ENCODE data around the gene CDX1.

Gene CDX1

DNA sequence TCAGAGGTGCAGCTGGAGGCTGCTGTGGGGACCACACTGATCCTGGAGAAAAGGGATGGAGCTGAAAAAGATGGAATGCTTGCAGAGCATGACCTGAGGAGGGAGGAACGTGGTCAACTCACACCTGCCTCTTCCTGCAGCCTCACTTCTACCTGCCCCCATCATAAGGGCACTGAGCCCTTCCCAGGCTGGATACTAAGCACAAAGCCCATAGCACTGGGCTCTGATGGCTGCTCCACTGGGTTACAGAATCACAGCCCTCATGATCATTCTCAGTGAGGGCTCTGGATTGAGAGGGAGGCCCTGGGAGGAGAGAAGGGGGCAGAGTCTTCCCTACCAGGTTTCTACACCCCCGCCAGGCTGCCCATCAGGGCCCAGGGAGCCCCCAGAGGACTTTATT lies 17.4 kb downstream of the CDX1 start:
- no peak for DNase-seq (ENCODE audit: low read depth in 2 of 2)

DNA sequence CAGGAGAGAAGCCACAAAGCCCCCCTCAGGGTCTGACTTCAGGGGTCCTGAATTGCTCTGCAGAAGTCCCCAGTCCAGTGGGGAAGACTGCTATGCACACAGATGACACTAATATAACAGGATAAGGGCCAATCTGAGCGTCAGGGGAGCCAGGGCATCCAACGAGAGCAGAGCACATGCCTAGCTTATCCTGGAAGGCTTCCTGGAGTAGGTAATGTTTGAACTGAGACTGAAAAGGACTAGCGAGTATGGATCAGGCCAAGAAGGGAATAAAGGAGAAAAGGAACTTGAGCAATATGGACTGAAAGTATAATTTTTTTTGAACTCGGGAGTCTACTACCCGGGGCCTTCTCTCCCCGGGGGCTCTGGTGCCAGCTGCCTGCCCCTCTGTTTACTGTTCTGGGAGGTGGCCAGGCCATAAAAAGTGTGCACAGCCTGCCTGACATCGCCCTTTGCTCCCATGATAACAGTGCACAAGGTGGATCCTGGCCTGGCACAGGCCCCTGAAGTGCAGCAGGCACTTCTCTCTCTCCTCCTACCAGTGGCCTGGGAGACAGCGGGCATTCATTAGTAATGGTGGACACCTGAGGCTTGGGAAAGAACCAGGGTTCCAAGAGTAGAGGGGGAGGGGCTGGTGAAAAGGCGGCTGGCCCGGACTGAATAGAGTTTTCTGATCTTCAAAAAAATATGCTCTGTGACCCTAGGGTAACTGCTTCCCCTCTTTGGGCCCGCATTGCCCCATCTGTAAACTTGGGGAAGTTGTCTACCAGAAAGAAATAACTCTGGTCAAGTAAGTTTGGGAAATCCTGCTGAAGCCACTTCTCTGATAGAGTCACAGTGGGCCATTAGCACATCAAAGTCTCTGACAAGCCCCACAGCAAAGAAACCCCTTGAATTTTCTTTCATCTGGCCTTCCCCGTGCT lies 18.7 kb downstream of the CDX1 start:
- DNase-seq (ENCODE audit: low read depth in 2 of 2) = no peak

DNA sequence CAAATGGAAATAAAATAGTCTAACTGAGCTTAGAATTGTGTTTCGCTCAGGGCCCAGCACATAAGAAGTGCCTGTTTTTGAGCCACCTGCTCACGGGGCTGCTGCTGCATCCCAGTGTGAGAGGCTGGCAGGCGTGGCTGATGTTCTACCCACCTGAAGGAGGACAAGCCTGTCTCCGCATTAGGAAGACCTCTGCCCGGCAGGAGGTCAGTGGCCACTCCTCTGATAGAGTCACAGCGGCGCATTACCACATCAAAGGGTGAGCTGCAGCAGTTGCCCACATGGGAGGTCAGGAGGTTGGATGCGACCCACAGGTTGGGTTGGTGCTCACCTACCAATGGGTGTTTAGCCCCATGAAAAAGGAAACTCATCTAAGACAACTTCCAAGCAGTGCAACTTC lies 19.6 kb downstream of the CDX1 start:
- no peak for DNase-seq (ENCODE audit: low read depth in 2 of 2)

DNA sequence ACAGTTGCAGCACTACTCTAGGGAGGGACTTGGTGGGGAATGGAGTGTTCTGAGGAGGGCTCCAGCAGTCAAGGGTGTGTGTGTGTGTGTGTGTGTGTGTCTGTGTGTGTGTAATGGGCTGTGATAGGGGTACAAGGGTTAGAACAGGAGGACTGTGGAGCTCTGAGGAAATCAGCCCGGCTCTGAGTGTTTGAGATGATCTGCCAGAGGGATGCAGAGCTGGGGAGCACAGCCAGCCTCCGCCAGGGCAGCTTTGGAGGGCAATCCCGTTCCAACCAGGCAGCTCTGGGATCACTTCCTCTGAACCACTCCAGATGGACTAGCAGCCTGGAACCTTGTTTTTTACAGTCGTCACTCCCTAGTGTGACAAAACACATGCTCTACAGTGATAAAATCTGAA lies 20.3 kb downstream of the CDX1 start:
- no peak for DNase-seq (ENCODE audit: low read depth in 2 of 2)

DNA sequence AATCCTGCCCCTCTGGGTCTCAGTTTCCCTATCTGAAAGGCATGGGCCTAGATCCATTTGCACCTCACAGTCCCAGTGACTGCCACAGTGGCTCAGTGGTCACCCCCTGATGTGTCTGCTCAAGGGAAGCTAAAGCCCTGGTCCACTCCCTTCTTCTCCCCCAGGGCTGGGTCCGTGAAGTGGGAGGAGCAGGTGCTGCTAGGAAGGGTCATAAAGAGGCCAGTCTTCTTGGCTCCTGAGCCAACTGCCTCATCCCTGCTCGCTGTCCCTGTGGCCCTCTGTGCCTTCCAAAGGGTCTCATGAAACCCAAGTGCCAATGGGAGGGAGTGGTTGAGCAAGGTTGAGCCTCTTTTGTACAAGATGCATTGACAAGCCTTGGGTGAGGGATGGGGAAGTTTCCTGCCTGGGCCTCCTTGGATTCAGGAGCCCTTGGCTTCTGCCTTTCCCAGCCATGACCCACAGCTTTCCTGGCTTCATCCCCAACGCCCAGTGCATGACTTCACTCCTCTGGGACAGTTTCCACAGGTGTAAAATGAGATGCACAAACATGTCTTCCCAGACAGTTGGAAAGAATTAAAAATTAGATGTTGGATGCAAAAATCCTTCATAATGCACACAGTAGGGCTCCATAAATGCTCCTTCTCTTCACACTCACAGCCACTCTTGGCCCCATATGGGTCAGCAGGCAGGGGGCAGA lies 21.7 kb downstream of the CDX1 start:
- DNase-seq (ENCODE audit: low read depth in 2 of 2) = no peak

DNA sequence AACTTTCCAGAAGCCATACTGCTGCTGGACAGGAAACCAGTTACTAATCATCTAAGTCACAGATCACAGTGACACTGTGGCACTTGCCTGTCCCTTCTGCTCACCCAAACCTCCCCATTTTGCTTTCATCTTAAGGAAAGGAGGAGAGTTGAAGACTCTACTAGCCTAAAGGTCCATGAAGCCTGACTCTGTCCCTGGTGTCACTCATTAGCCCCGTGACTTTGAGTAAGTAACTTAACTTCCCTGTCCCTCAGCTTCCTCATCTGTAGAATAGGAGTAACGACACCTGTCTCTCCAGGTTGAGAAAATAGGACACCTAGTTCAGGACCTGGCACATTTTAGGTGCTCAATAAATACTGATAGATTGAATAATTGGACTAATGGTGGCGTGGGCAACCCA lies 22.7 kb downstream of the CDX1 start:
- DNase-seq (ENCODE audit: low read depth in 2 of 2) = no peak

DNA sequence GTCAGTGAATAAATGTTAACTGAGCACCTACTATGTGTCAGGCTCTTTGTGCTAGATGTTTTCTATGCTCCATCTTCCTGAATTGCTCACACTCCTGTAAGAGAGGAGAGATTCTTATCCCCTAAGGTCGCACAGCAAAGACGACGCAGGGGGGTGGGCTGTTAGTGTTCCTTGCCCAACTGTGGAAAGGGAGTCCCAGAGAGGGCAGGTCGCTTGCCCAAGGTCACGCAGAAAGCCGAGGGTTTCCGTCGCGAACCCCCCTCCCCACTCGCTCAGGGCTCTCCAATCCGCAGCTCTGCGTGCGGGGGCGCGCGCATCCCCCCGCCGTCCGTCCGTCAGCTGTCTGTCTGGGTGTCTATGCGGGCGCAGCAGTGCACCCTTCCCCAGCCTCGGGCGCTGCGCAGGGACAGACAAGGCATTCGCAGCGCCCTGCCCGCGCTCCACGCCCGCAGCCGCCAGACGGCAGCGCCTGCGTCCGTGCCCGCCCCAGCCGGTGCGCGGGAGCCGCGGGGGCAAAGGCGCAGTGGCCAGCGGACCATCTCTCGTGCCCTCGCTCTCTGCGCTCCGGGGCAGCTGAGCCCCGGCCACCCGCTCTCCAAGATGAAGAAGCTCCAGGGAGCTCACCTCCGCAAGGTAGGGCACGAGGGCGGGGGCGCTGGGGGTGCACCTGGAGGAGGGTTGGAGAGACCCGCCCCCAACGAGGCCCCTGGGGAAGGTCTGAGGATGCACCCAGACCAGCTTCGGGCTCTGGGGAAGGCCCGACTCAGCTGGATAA lies 23.3 kb downstream of the CDX1 start, which contains the start of gene SLC6A7:
Gene SLC6A7 (plus strand): TSS at position 335 of the 775 bp plus-strand sequence. CDS start 266 bp downstream, at position 601.
- no peak for DNase-seq (ENCODE audit: low read depth in 2 of 2)

DNA sequence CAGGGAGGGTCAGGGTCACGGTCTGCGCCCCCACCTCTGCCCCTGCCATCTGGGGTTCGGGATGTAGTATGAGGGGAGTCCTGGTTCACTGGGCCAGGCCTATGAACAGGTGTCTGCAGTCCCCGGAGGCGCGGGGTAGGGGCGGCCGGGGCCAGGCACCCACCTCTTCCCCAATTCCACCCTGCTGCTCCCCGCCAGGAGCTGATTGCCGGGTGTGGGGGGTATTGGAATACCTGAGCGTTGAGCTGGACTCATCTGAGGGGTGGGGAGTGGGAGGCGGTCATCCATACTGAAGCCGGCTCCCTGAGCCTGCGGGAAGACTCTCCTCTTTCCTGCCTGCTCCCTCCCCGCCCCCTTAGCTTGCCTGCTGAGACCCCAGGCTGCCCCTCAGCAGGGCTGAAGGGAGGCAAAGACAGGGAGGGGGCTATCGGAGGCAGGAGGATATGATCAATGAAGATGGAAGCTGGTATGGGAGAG lies 24.0 kb downstream of the CDX1 start:
- no peak for DNase-seq (ENCODE audit: low read depth in 2 of 2)

DNA sequence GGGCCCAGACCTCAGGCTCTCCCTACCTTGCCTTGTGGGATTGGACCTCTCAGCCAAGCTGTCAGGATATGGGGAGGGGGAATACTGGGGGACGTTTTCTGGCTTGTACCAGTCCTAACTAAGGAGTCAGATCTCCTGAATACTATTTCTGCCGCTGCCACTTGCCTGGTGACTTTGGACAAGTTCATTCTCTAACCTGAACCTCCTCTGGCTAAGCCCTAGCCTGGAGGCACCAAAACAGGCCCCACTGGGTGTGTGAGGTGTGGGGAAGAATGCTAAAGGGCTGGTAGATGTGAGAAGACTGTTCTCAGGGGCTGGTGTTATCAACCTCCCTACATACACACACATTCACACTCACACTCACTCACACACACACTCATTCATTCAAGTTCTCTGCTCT lies 24.4 kb downstream of the CDX1 start:
- DNase-seq (ENCODE audit: low read depth in 2 of 2) = no peak

DNA sequence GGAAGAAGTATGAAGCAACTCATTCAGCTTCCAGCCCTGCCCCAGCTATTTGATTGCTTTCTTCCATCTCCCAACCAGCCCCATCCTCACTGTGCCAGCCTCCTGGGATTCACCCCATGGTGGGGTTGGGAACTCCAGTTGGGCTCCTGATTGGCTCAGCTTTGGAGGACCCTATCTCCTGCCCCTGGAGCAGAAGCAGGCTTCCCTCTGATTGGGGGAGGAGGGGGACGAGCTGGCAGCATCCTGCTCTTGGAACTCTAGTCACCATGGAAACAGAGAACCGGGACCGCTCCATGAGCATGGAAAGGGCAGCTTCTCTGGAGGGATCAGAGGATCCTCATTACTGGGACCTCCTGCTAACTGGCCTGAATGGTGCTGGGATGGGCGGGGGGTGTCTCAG lies 25.9 kb downstream of the CDX1 start:
- DNase-seq (ENCODE audit: low read depth in 2 of 2) = no peak

DNA sequence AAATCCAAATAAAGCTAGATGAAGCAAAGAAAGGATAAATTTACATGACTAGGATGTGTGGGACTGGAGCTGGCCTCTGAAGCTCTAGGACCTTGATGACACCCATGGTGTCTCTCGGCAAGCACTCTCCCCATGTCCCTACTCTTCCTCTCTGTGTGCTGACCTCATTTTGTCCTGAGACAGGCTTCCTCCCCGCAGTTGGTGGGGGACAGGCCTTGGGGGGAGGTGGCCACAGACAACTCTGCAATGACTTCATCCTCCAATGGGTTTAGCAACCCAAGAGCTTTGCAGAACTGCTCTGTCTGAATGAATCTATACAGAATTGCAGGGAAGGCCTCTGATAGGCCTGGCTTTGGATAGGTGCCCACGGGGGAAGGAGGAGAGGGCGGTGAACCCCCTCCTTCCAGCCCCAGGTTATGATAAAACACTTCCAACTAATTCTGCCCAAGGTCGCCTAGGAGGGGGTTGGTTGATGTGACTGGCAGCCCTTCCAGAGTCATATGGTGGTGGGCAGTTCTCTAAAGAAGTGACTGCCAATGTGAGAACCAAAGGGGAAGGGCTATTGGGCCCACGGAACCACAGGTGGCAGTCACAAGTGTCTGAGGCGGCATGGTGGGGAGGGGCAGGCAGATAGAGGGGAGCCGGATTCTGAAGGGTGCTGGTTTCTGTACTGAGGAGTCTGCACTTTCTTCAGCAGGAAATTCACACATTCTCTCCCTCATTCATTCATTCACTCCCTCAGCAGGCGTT lies 29.3 kb downstream of the CDX1 start:
- DNase-seq (ENCODE audit: low read depth in 2 of 2) = no peak

DNA sequence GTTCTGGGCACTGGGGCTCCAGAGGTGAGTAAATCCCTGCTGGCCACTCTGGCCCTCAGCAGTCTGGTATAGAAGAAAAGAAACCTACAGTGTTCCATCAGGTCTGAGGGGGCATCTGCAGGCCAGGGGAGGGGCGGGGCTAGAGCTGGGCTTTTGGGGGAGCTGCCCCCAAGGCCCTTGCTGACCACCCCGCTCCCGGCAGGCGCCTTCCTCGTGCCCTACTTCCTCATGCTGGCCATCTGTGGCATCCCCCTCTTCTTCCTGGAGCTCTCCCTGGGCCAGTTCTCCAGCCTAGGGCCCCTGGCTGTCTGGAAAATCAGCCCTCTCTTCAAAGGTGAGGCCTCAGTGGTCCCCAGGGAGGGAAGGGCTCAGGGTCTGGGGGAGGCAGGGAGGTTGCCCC lies 29.9 kb downstream of the CDX1 start:
- no peak for DNase-seq (ENCODE audit: low read depth in 2 of 2)

DNA sequence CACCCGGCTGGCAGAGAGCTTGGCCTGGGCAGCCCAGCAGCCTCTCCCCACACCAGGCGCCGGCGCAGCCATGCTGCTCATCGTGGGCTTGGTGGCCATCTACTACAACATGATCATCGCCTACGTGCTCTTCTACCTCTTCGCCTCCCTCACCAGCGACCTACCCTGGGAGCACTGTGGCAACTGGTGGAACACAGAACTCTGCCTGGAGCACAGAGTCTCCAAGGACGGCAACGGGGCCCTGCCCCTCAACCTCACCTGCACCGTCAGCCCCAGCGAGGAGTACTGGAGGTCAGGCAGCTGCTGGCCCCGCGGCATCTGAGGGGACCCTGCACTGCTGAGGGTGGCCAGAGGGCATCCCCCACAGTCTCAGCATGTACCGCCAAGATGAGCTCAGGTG lies 30.4 kb downstream of the CDX1 start:
- DNase-seq (ENCODE audit: low read depth in 2 of 2) = no peak

DNA sequence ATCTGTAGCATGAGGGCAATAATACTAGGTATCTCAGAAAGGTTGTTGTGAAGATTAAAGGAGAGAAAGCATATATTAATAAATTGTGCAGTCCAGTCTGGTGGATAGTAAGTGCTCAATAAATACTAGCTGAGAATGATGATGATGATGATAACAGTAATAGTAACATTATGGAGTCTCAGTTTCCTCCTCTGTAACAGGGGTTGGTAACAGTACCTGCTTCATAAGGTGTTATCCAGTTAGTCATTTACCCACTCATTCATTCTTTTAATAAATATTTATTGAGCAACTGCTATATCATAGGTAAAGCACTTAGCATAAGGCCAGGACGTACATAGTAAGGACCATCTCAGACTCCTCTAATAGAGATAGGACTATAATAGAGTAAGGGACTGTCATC lies 30.9 kb downstream of the CDX1 start:
- no peak for DNase-seq (ENCODE audit: low read depth in 2 of 2)

DNA sequence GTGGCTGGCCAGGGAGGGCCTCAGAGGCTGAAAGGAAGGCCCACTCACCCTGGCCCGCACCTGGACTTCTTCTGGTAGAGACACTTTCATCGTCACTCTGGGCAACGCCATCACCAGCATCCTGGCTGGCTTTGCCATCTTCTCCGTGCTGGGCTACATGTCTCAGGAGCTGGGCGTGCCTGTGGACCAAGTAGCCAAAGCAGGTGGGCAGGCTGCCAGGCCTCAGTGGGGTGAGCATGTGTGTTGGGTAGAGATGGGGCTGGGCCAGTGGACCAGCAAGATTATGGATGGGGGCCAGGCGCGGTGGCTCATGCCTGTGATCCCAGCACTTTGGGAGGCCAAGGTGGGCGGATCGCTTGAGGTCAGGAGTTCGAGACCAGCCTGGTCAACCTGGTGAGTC lies 35.9 kb downstream of the CDX1 start:
- DNase-seq (ENCODE audit: low read depth in 2 of 2) = no peak

DNA sequence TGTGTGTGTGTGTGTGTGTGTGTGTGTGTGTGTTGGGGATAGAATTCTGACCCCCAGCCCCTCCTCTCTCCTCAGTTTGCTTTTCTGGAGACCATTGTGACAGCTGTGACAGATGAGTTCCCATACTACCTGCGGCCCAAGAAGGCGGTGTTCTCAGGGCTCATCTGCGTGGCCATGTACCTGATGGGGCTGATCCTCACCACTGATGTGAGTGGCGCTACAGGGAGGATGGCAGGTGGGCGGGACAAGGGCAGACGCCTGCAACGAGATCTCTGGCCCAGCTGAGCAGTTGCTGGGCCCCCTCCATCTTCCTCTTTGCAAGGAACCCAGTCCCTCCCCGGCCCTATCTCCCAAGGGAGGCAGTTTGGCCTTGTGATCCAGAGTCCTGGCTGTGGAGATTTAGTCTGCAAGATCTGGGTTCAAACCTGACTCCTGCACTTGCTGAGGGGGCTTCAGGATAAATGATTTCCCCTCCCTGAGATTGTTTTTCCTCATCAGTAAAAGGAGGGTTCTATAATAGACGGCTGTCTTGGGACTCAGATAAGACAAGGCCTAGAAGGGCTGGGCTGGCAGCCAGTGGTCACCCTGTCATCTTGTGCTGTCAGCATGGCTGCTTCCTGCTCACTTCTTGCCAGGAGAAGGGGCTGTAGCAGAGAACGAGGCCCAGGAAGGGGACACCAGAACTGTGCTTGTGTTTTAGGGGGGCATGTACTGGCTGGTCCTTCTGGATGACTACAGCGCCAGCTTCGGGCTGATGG lies 37.4 kb downstream of the CDX1 start:
- DNase-seq (ENCODE audit: low read depth in 2 of 2) = no peak

DNA sequence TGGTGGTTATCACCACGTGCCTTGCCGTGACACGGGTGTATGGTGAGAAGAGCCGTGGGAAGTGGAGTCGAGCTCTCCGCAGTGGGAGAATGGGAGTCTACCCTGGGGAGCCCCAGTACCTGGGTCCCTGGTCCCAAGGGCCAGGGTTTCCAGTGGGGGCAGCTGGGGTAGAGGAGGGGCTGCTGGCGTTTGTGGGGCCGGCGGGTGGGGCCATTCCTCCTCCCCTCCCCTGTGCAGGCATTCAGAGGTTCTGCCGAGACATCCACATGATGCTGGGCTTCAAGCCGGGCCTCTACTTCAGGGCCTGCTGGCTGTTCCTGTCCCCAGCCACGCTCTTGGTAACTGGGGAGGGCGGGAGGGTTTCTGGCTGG lies 38.0 kb downstream of the CDX1 start:
- DNase-seq (ENCODE audit: low read depth in 2 of 2) = no peak

DNA sequence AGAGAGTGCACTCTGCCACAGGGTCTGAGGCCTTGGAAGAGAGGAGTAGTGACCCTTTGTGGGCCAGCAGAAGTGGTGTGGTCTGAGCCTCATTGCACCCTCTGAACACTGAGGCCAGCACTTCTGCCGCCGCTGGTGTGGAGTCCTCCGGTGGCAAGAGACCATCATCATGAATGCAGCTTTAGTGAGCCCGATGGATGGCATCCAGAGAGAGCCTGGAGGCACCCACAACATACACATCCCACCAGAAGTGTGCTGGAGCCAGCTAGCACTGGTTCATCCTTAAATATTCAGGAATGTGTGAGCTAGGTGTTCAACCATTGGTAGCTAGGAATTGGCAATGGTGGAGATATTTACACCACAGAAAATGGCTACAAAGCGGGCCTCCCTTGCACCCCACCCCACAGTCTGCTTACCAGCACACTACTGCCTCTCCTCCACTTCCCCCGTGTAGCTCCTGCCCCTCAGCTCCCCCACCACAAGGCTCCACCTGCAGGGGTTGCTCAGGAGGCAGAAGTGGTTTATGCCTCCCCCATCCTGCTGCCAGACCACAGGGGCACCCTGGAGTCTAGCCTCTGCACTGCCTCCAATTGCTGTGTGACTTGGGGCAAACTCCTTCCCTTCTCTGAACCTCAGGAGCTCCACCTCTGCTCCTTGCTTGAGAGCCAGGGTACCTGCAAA lies 39.7 kb downstream of the CDX1 start:
- DNase-seq (ENCODE audit: low read depth in 2 of 2) = no peak

DNA sequence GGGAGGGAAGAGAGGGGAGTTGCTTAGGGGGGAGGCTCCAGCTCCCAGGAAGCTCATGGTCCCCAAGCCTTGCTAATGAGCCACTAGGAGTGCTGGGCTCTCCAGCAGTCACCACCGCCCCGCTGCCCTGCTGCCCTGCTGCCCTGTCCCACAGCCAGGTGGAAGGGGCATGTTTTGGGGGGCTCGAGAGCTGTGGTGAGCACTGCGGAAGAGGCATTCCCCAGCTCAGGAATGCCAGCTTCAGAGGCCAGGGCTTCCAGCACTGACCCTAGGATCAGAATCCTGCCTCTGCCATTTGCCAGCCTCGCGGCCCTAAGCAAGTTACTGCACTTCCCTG lies 40.2 kb downstream of the CDX1 start:
- no peak for DNase-seq (ENCODE audit: low read depth in 2 of 2)
